Measurements from ENCODE around the gene TMEM30B. TPM values are rescaled to one million over a fixed set of nuclear protein-coding genes. Genes with fewer than 3 reads are reported as not detected.
"Not testable (repeated sequence)": the region's sequence is repeated elsewhere in the genome, so short reads cannot be mapped to it uniquely, and the experiment has no call there.

The TMEM30B gene
- polyA plus RNA-seq, 3 donors, result 10.0 to 13.2 (median 11.0) TPM

GRCh38 chr14:61240206-61240605, 40.9 kb downstream of the TMEM30B start:
- DNase-seq, result no peak

- DNase-seq, result not testable (repeated sequence)
These were observed 41.9 kb downstream of the TMEM30B start for GRCh38 chr14:61239285-61239684.

GRCh38 chr14:61238611-61239245, 42.4 kb downstream of the TMEM30B start:
- DNase-seq, result no peak

- DNase-seq, result no peak
These were observed 46.8 kb downstream of the TMEM30B start for GRCh38 chr14:61234215-61234916.

GRCh38 chr14:61233436-61233956, 47.6 kb downstream of the TMEM30B start:
- DNase-seq, result no peak

GRCh38 chr14:61231810-61232209, 49.3 kb downstream of the TMEM30B start:
- DNase-seq, result no peak

- no peak for DNase-seq
These were observed 51.2 kb downstream of the TMEM30B start for GRCh38 chr14:61229981-61230380.

GRCh38 chr14:61229475-61229888, 51.7 kb downstream of the TMEM30B start:
- DNase-seq, result no peak

GRCh38 chr14:61227884-61228591, 53.1 kb downstream of the TMEM30B start:
- DNase-seq, result no peak

Other genes with a start within 250 kb of the TMEM30B start
- 10 to 100 TPM; 15.5 to 22.6 (median 15.8) TPM for gene PRKCH, start 40.2 kb upstream of the TMEM30B start, polyA plus RNA-seq (ENCODE audit: insufficient read length in 3 of 3)

Measured in renal pelvis (tissue), 4 donors.